WI38 (cell line): ENCODE results near the gene CERK.

Experiments
- H3K4me3 ChIP-seq: 2 replicates; pipeline ENCODE4 v1.5.1; 2011; ENCODE audit warnings: low read depth, mild to moderate bottlenecking, control low read depth, low read length
- CTCF ChIP-seq: IDR thresholded peaks from 2 replicates; pipeline ENCODE4 v1.5.1; 2012; ENCODE audit warnings: low read depth, mild to moderate bottlenecking, control low read depth, low read length

The CERK gene

GRCh38 chr22:46710806-46711205, 27.2 kb downstream of the CERK start:
- H3K4me3 ChIP-seq: no peak overlapping the region
- no peak for TF ChIP-seq CTCF

- no peak overlapping the region for H3K4me3 ChIP-seq
- TF ChIP-seq CTCF: no peak
These were observed 29.2 kb downstream of the CERK start for GRCh38 chr22:46708766-46709330.

- TF ChIP-seq CTCF: no peak
- H3K4me3 ChIP-seq: no peak overlapping the region
These were observed 30.1 kb downstream of the CERK start for GRCh38 chr22:46707827-46708570.

GRCh38 chr22:46707305-46707704, 30.7 kb downstream of the CERK start:
- no peak overlapping the region for H3K4me3 ChIP-seq
- no peak for TF ChIP-seq CTCF

GRCh38 chr22:46706060-46706459, 32.0 kb downstream of the CERK start:
- H3K4me3 ChIP-seq: no peak overlapping the region
- no peak for TF ChIP-seq CTCF

GRCh38 chr22:46703996-46704370, 34.1 kb downstream of the CERK start:
- H3K4me3 ChIP-seq: no peak overlapping the region
- TF ChIP-seq CTCF: no peak

- no peak overlapping the region for H3K4me3 ChIP-seq
- TF ChIP-seq CTCF: no peak
These were observed 34.7 kb downstream of the CERK start for GRCh38 chr22:46703171-46703995.
